Measurements from ENCODE around the gene VWDE. TPM values are rescaled to one million over a fixed set of nuclear protein-coding genes. Genes with fewer than 3 reads are reported as not detected.

VWDE gene
- total RNA-seq, 2 donors from 2014 or later: 11.8 to 12.1 TPM

- Mint-ChIP-seq H3K27me3 (ENCODE audit: insufficient read depth) (no peaks in the 10 kb centered on the region), H3K4me3 (no peak overlapping the region), H3K36me3 (ENCODE audit: low read depth) (no peaks in the 10 kb centered on the region), H3K27ac (no peak overlapping the region), H3K4me1 (no peaks in the 10 kb centered on the region), H3K9me3 (no peaks in the 10 kb centered on the region)
- Histone ChIP-seq H3K27ac (ENCODE audit: low read depth, low read length) (no peak overlapping the region), H3K36me3 (ENCODE audit: control insufficient read depth, insufficient read depth, low read length) (no peaks in the 10 kb centered on the region), H3K9me3 (ENCODE audit: control insufficient read depth, low read length) (no peaks in the 10 kb centered on the region), H3K4me1 (ENCODE audit: control insufficient read depth, insufficient read depth, low read length) (peaks cover 4% of the 10 kb centered on the region), H3K27me3 (ENCODE audit: control insufficient read depth, insufficient read depth, low read length, poor library complexity, severe bottlenecking) (no peaks in the 10 kb centered on the region), H3K9ac (ENCODE audit: extremely low read depth, low read length, poor library complexity, severe bottlenecking) (no peak overlapping the region), H3K4me3 (ENCODE audit: low read length) (no peak overlapping the region)
- no peak for TF ChIP-seq CTCF (conservative IDR thresholded peaks at IDR 0.05)
- DNase-seq: no peak
- WGBS, 2 experiments (ENCODE audit: insufficient coverage in 1 of 2, insufficient read length in 1 of 2): 100% methylated on average over 1 of the region's 1 CpG
These were observed 86.0 kb downstream of the VWDE start for GRCh38 chr7:12317675-12318074.

GRCh38 chr7:12316925-12317324 is 86.7 kb downstream of the VWDE start:
- H3K27ac Mint-ChIP-seq: no peak overlapping the region
- Histone ChIP-seq H3K27ac (ENCODE audit: low read depth, low read length) (no peak overlapping the region), H3K9me3 (ENCODE audit: control insufficient read depth, low read length) (no peaks in the 10 kb centered on the region), H3K9ac (ENCODE audit: extremely low read depth, low read length, poor library complexity, severe bottlenecking) (no peak overlapping the region), H3K4me3 (ENCODE audit: low read length) (no peak overlapping the region), H3K27me3 (ENCODE audit: control insufficient read depth, insufficient read depth, low read length, poor library complexity, severe bottlenecking) (no peaks in the 10 kb centered on the region), H3K36me3 (ENCODE audit: control insufficient read depth, insufficient read depth, low read length) (no peaks in the 10 kb centered on the region), H3K4me1 (ENCODE audit: control insufficient read depth, insufficient read depth, low read length) (peaks cover 4% of the 10 kb centered on the region)
- no peaks in the 10 kb centered on the region for H3K4me1 Mint-ChIP-seq
- TF ChIP-seq CTCF (conservative IDR thresholded peaks at IDR 0.05): no peak
- no peak overlapping the region for H3K4me3 Mint-ChIP-seq
- no peaks in the 10 kb centered on the region for H3K36me3 Mint-ChIP-seq (ENCODE audit: low read depth)
- no peaks in the 10 kb centered on the region for H3K27me3 Mint-ChIP-seq (ENCODE audit: insufficient read depth)
- 80 to 87% methylated on average over 1 to 2 of the region's 3 CpGs for WGBS, 2 experiments (ENCODE audit: insufficient coverage in 1 of 2, insufficient read length in 1 of 2)
- no peak for DNase-seq
- H3K9me3 Mint-ChIP-seq: no peaks in the 10 kb centered on the region

- Mint-ChIP-seq H3K4me1 (peaks cover 10% of the 10 kb centered on the region), H3K27ac (no peak overlapping the region), H3K4me3 (no peak overlapping the region), H3K27me3 (ENCODE audit: insufficient read depth) (no peaks in the 10 kb centered on the region), H3K36me3 (ENCODE audit: low read depth) (no peaks in the 10 kb centered on the region), H3K9me3 (no peaks in the 10 kb centered on the region)
- peaks cover 4% of the 10 kb centered on the region for H3K4me1 ChIP-seq (ENCODE audit: control insufficient read depth, insufficient read depth, low read length)
- no peak overlapping the region for H3K9ac ChIP-seq (ENCODE audit: extremely low read depth, low read length, poor library complexity, severe bottlenecking)
- no peaks in the 10 kb centered on the region for H3K36me3 ChIP-seq (ENCODE audit: control insufficient read depth, insufficient read depth, low read length)
- no peak for DNase-seq
- no peak for TF ChIP-seq CTCF (conservative IDR thresholded peaks at IDR 0.05)
- no peak overlapping the region for H3K27ac ChIP-seq (ENCODE audit: low read depth, low read length)
- no peaks in the 10 kb centered on the region for H3K9me3 ChIP-seq (ENCODE audit: control insufficient read depth, low read length)
- H3K27me3 ChIP-seq (ENCODE audit: control insufficient read depth, insufficient read depth, low read length, poor library complexity, severe bottlenecking): no peaks in the 10 kb centered on the region
- no peak overlapping the region for H3K4me3 ChIP-seq (ENCODE audit: low read length)
These were observed 88.6 kb downstream of the VWDE start for GRCh38 chr7:12315049-12315448.
